T-helper 2 cell (primary cell): ENCODE results near the gene GMFB.
"Not testable (repeated sequence)": the region's sequence is repeated elsewhere in the genome, so short reads cannot be mapped to it uniquely, and the experiment has no call there.

Experiments
- DNase-seq, 5 experiments: peaks; one replicate each; pipeline versions ENCODE4 v3.0.0 to v3.0.0-alpha.2; 2012 to 2022

GMFB gene

GRCh38 chr14:54490445-54491175 is 1.8 kb upstream of the GMFB start:
- no peak for DNase-seq

GRCh38 chr14:54489731-54490444 is 1.1 kb upstream of the GMFB start:
- DNase-seq, result no peak

GRCh38 chr14:54489318-54489683 is 521 bp upstream of the GMFB start:
- DNase-seq, result no peak

- DNase-seq, result peak in 1 of 5 experiments; percentile 11
These were observed 498 bp downstream of the GMFB start for GRCh38 chr14:54488318-54488645.

- no peak for DNase-seq
These were observed 1.0 kb downstream of the GMFB start for GRCh38 chr14:54487771-54488170.

GRCh38 chr14:54486685-54487084 is 2.1 kb downstream of the GMFB start:
- DNase-seq, result peak in 1 of 5 experiments; percentile 55

- DNase-seq, result no peak
These were observed 4.9 kb downstream of the GMFB start for GRCh38 chr14:54483846-54484245.

GRCh38 chr14:54483073-54483745 is 5.6 kb downstream of the GMFB start:
- DNase-seq, result no peak

- no peak for DNase-seq
These were observed 7.1 kb downstream of the GMFB start for GRCh38 chr14:54481695-54482094.

GRCh38 chr14:54480830-54481562 is 7.8 kb downstream of the GMFB start:
- no peak for DNase-seq

- DNase-seq, result no peak
These were observed 10.1 kb downstream of the GMFB start for GRCh38 chr14:54478636-54479215.

GRCh38 chr14:54475911-54476310 is 12.9 kb downstream of the GMFB start:
- DNase-seq, result no peak

- no peak for DNase-seq
These were observed 13.4 kb downstream of the GMFB start for GRCh38 chr14:54475187-54475899.

GRCh38 chr14:54474232-54474793 is 14.5 kb downstream of the GMFB start:
- DNase-seq, result no peak

- DNase-seq, result no peak
These were observed 16.5 kb downstream of the GMFB start for GRCh38 chr14:54472315-54472714.

GRCh38 chr14:54471641-54472040 is 17.1 kb downstream of the GMFB start:
- no peak for DNase-seq

- no peak for DNase-seq
These were observed 18.1 kb downstream of the GMFB start for GRCh38 chr14:54470701-54471100.

- no peak for DNase-seq
These were observed 21.5 kb downstream of the GMFB start for GRCh38 chr14:54467280-54467679.

GRCh38 chr14:54465654-54466053 is 23.1 kb downstream of the GMFB start:
- DNase-seq, result no peak

GRCh38 chr14:54462048-54462447 is 26.7 kb downstream of the GMFB start:
- no peak for DNase-seq

GRCh38 chr14:54459106-54459505 is 29.7 kb downstream of the GMFB start:
- no peak for DNase-seq

GRCh38 chr14:54458536-54458935 is 30.2 kb downstream of the GMFB start:
- DNase-seq, result not testable (repeated sequence)
